MCF 10A (cell line): ENCODE measurements around the gene SGK1. TPM values are rescaled to one million over a fixed set of nuclear protein-coding genes. Genes with fewer than 3 reads are reported as not detected.

Source experiments
- BruUV-seq: library from RNA; stranded (reverse); fragments of 400-500 nt; replicated peaks from 2 replicates; lab custom pipeline; 2021; lab: Mats Ljungman, UMichigan
- CTCF ChIA-PET: fragments of 300-600 bp; sonication (Branson Sonifier 250); formaldehyde crosslinking; extraction: SDS; loops from one replicate; lab custom pipeline; 2021; ENCODE audit warnings: antibody characterized with exemption, inconsistent platforms; lab: Yijun Ruan, JAX
- POLR2A ChIA-PET: fragments of 300-600, 350-650 bp; sonication (Branson Sonifier 250); formaldehyde crosslinking; extraction: SDS; loops from one replicate; lab custom pipeline; 2020; ENCODE audit warnings: antibody characterized with exemption, inconsistent platforms; lab: Yijun Ruan, JAX
- DNase-seq: peaks from one replicate; pipeline ENCODE4 v3.0.0-alpha.2; 2018; ENCODE audit not compliant: unreplicated experiment
- H3K27ac Mint-ChIP-seq: one replicate; pipeline ENCODE4 v1.8.0; 2022; ENCODE audit warnings: mild to moderate bottlenecking, low read depth, mixed read lengths; ENCODE audit not compliant: unreplicated experiment
- H3K27me3 Mint-ChIP-seq: one replicate; pipeline ENCODE4 v1.8.0; 2022; ENCODE audit warnings: mixed read lengths; ENCODE audit not compliant: insufficient read depth, unreplicated experiment
- H3K36me3 Mint-ChIP-seq: one replicate; pipeline ENCODE4 v1.8.0; 2022; ENCODE audit warnings: mild to moderate bottlenecking, moderate library complexity, mixed read lengths; ENCODE audit not compliant: insufficient read depth, unreplicated experiment
- H3K4me1 Mint-ChIP-seq: one replicate; pipeline ENCODE4 v1.8.0; 2022; ENCODE audit warnings: mixed read lengths; ENCODE audit not compliant: insufficient read depth, unreplicated experiment
- H3K4me3 Mint-ChIP-seq: one replicate; pipeline ENCODE4 v1.8.0; 2022; ENCODE audit warnings: mild to moderate bottlenecking, moderate library complexity, mixed read lengths; ENCODE audit not compliant: unreplicated experiment
- H3K9me3 Mint-ChIP-seq: one replicate; pipeline ENCODE4 v1.8.0; 2022; ENCODE audit warnings: mixed read lengths; ENCODE audit not compliant: unreplicated experiment
- CTCF ChIP-seq: fragments of 200-600 bp; IDR thresholded peaks from one replicate; pipeline ENCODE4 v1.8.0; 2022; ENCODE audit warnings: antibody characterized with exemption, mild to moderate bottlenecking; ENCODE audit not compliant: unreplicated experiment
- intact Hi-C: fragments of 100-400 bp; cut with micrococcal nuclease; formaldehyde crosslinking; loops from 2 replicates; pipeline ENCODE4 v1.14.1; 2022
- total RNA-seq: library from RNA; stranded (reverse); gene quantifications from 2 replicates; pipeline ENCODE4 v1.2.3, GENCODE V29; 2022

Gene SGK1
- total RNA-seq, 1 experiment from 2014 or later, result 30.8 TPM

DNA sequence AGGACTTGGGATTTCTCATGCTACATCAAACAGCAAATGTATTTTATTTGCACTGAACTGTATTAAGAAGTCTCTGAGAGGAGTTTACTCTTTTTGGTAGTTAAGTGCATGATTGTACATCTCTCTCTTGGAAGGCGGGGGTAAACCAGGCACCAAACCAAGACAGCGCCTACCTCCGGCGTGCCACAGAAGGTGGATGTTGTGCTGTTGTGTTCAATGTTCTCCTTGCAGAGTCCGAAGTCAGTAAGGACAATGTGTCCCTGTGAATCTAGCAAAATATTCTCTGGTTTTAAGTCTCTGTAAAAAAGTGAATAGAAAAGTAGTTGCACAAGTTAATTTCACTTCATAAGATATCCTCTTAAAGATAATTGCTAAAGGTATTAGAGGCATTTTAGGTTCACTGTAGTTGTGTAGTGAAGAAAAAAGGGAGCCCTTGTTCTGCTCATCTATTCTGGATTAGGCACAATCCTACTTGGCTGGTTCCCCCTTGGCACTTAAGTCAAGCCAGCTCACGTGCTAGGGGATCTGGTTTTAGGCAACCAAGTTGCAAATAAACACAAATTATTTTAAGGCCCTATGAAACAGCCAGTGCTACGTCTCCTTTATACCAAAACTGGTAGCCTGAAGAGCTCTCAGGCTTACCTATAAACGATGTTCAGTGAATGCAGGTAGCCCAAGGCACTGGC is 145.7 kb downstream of the SGK1 start:
- no peak for DNase-seq
- peaks cover 76% of the 10 kb centered on the region for H3K36me3 Mint-ChIP-seq
- POLR2A ChIA-PET, result interaction anchor here (0.6 to 3.8 kb wide), 14 partner anchors 11 to 737 kb away, joined by 3 to 28 read pairs (median 6); no protein-coding TSS in a partner anchor

GRCh38 chr6:134171517-134171916 is 146.4 kb downstream of the SGK1 start:
- CTCF ChIA-PET, result interaction anchor here (0.7 to 3.1 kb wide), 14 partner anchors 11 to 737 kb away, joined by 3 to 28 read pairs (median 4); no protein-coding TSS in a partner anchor
- H3K36me3 Mint-ChIP-seq, result peaks cover 76% of the 10 kb centered on the region
- peaks cover 30% of the 10 kb centered on the region for H3K4me1 Mint-ChIP-seq
- POLR2A ChIA-PET, result interaction anchor here (0.6 to 3.8 kb wide), 14 partner anchors 10 to 738 kb away, joined by 3 to 28 read pairs (median 6); no protein-coding TSS in a partner anchor
- H3K4me3 Mint-ChIP-seq, result peak overlapping the region; percentile 95
- BruUV-seq, result no TSS peak
- no peaks in the 10 kb centered on the region for H3K27me3 Mint-ChIP-seq
- TF ChIP-seq CTCF, result no peak
- no peaks in the 10 kb centered on the region for H3K9me3 Mint-ChIP-seq
- H3K27ac Mint-ChIP-seq, result peak overlapping the region; percentile 92
- no peak for DNase-seq
- intact Hi-C loops, result loop anchor here (5.0 kb wide), 1 partner anchor 771 kb away; no protein-coding TSS in a partner anchor

More for the DNA sequence above, 145.7 kb downstream of the SGK1 start:
- H3K4me1 Mint-ChIP-seq, result peaks cover 30% of the 10 kb centered on the region
- peak overlapping the region; percentile 95 for H3K4me3 Mint-ChIP-seq
- TF ChIP-seq CTCF, result no peak
- CTCF ChIA-PET, result interaction anchor here (0.6 to 3.1 kb wide), 14 partner anchors 11 to 791 kb away, joined by 3 to 28 read pairs (median 4); no protein-coding TSS in a partner anchor
- H3K27ac Mint-ChIP-seq, result peak overlapping the region; percentile 92
- no TSS peak for BruUV-seq
- no peaks in the 10 kb centered on the region for H3K9me3 Mint-ChIP-seq
- intact Hi-C loops, result loop anchor here (2.0 to 5.0 kb wide), 2 partner anchors 15 to 770 kb away; no protein-coding TSS in a partner anchor
- no peaks in the 10 kb centered on the region for H3K27me3 Mint-ChIP-seq

- Mint-ChIP-seq H3K4me3 (peak overlapping the region; percentile 95), H3K4me1 (peaks cover 26% of the 10 kb centered on the region), H3K36me3 (peaks cover 78% of the 10 kb centered on the region), H3K27me3 (no peaks in the 10 kb centered on the region), H3K9me3 (no peaks in the 10 kb centered on the region), H3K27ac (peak overlapping the region; percentile 92)
- no peak for DNase-seq
- no TSS peak for BruUV-seq
- ChIA-PET POLR2A (interaction anchor here (0.7 to 3.8 kb wide), 12 partner anchors 9 to 739 kb away, joined by 3 to 28 read pairs (median 6); no protein-coding TSS in a partner anchor), CTCF (interaction anchor here (0.6 to 3.1 kb wide), 12 partner anchors 10 to 712 kb away, joined by 3 to 28 read pairs (median 4); no protein-coding TSS in a partner anchor)
- intact Hi-C loops, result loop anchor here (5.0 kb wide), 1 partner anchor 771 kb away; no protein-coding TSS in a partner anchor
- peak; percentile 19 for TF ChIP-seq CTCF
These were observed 147.1 kb downstream of the SGK1 start for GRCh38 chr6:134170844-134171243.
